Panc1 (cell line): ENCODE measurements around the gene LSS.

ENCODE experiments used
- CTCF ChIP-seq: fragments of 450-650 bp; IDR thresholded peaks from 2 replicates; pipeline ENCODE4 v1.5.1; 2017; ENCODE audit warnings: mild to moderate bottlenecking
- POLR2AphosphoS5 ChIP-seq: IDR thresholded peaks from 2 replicates; pipeline ENCODE4 v1.6.1; 2012; ENCODE audit warnings: mild to moderate bottlenecking, low read depth, low read length, moderate library complexity
- REST ChIP-seq, 2 experiments: IDR thresholded peaks; 2 replicates each; pipeline ENCODE4 v1.6.1; 2011 to 2012; ENCODE audit warnings: low read depth in 2 of 2, control low read depth in 1 of 2, low read length in 1 of 2, mild to moderate bottlenecking in 1 of 2, moderate library complexity in 1 of 2; ENCODE audit not compliant: insufficient read depth in 1 of 2
- SIN3A ChIP-seq: IDR thresholded peaks from 2 replicates; pipeline ENCODE4 v1.6.1; 2012; ENCODE audit warnings: low read depth, mild to moderate bottlenecking, low read length, moderate library complexity, borderline replicate concordance; ENCODE audit not compliant: insufficient read depth
- TCF7L2 ChIP-seq: IDR thresholded peaks from 2 replicates; pipeline ENCODE4 v1.6.1; 2011; ENCODE audit warnings: mild to moderate bottlenecking, low read depth, low read length, inconsistent platforms

GRCh38 chr21:46189959-46190490 is 38.5 kb downstream of the LSS start:
- TF ChIP-seq CTCF (no peak), POLR2AphosphoS5 (no peak), REST (IDR thresholded peaks at IDR 0.05; ENCODE audit: insufficient read depth in 1 of 2, low read depth in 2 of 2, low read length in 1 of 2) (no peak), TCF7L2 (no peak), SIN3A (no peak)
